Measurements from ENCODE around the gene POLR2M. TPM values are rescaled to one million over a fixed set of nuclear protein-coding genes. Genes with fewer than 3 reads are reported as not detected.

Gene POLR2M
- total and polyA plus RNA-seq, 10 of the 15 experiments (the other 5 are each of a cell fraction or from before 2014, with no cell fraction given), result 5.8 to 364 (median 23.7) TPM

GRCh38 chr15:57758560-57758959 lies 52.0 kb downstream of the POLR2M start (continued):
- TF ChIP-seq ETV6 (conservative IDR thresholded peaks at IDR 0.05 in 1 of 2, IDR thresholded peaks at IDR 0.05 in 1 of 2; ENCODE audit: borderline replicate concordance in 1 of 2, low read depth in 1 of 2), result no peak
- no peak for TF ChIP-seq ZNF622 (IDR thresholded peaks at IDR 0.05)

GRCh38 chr15:57761562-57761961 lies 55.0 kb downstream of the POLR2M start:
- peaks cover 0 to 6% of the 10 kb centered on the region in 2 experiments; a peak in 2 of 4 replicates for H3K27me3 ChIP-seq (replicated peaks in 1 of 2; ENCODE audit: control insufficient read depth in 2 of 2, insufficient read depth in 2 of 2, low read length in 1 of 2)
- FAIRE-seq (no peak), ATAC-seq (no peak), DNase-seq (ENCODE audit: low read depth, low spot score) (no peak)
- no peaks in the 10 kb centered on the region for H4K20me1 ChIP-seq (ENCODE audit: control insufficient read depth, insufficient read depth)
- H3K27ac ChIP-seq (ENCODE audit: control insufficient read depth, insufficient read depth), result no peak overlapping the region
- H3K4me1 ChIP-seq (ENCODE audit: control insufficient read depth, insufficient read depth, low read length), result no peaks in the 10 kb centered on the region
- no peaks in the 10 kb centered on the region for H3K36me3 ChIP-seq (ENCODE audit: control insufficient read depth in 2 of 2, insufficient read depth in 2 of 2, low read length in 1 of 2)
- TF ChIP-seq ZBTB40 (IDR thresholded peaks at IDR 0.05; ENCODE audit: borderline replicate concordance) (no peak), NFIC (IDR thresholded peaks at IDR 0.05; ENCODE audit: low read depth, low read length) (no peak), ELK1 (IDR thresholded peaks at IDR 0.05; ENCODE audit: low read depth, low read length) (no peak), IRF3 (IDR thresholded peaks at IDR 0.05) (no peak)
- no peak overlapping the region for H3K4me3 ChIP-seq
- intact Hi-C loops (cut with micrococcal nuclease; ENCODE audit: unreplicated experiment) (no loop called here), in situ Hi-C loops (cut with MboI) (no loop called here)
- WGBS (ENCODE audit: insufficient coverage, insufficient replicate concordance, low lambda C conversion rate, missing lambda C conversion rate), result 45% methylated on average over 1 of the region's 1 CpG
- SMC1A ChIA-PET (ENCODE audit: uncharacterized antibody, unreplicated experiment), result no interaction called here
- RAD21 ChIA-PET (ENCODE audit: unreplicated experiment), result no interaction called here
- no TSS peak for BruUV-seq (replicated peaks)
- H3K9me3 ChIP-seq (replicated peaks; ENCODE audit: control insufficient read depth, insufficient read depth, low read length), result no peaks in the 10 kb centered on the region
- CTCF ChIA-PET, result no interaction called here
- no peak overlapping the region for H3K4me2 ChIP-seq (ENCODE audit: control insufficient read depth, insufficient read depth)
- no peak overlapping the region for H2AFZ ChIP-seq (ENCODE audit: control insufficient read depth, low read depth, low read length)
- H3K9ac ChIP-seq (ENCODE audit: control insufficient read depth, insufficient read depth, low read length), result no peak overlapping the region
- no peaks in the 10 kb centered on the region for H3K79me2 ChIP-seq (ENCODE audit: control insufficient read depth, insufficient read depth, low read length)
- POLR2A ChIA-PET, result interaction anchor here (0.6 kb wide), 1 partner anchor 13 kb away, joined by 7 read pairs; no protein-coding TSS in a partner anchor
